WTC11 (cell line): Measurements from ENCODE around the gene NCK1. TPM values are rescaled to one million over a fixed set of nuclear protein-coding genes. Genes with fewer than 3 reads are reported as not detected.

ENCODE experiments used
- ATAC-seq: fragments of 200-7000 bp; cut with Tn5 transposase; 2 replicates; pipeline ENCODE4 v1.10.0; 2021; ENCODE audit warnings: mild to moderate bottlenecking, moderate library complexity
- CTCF ChIA-PET: fragments of 300-600 bp; sonication (Branson Sonifier 250); formaldehyde crosslinking; loops from one replicate; lab custom pipeline; 2021; ENCODE audit warnings: antibody characterized with exemption; lab: Charles Lee
- POLR2A ChIA-PET: fragments of 350-600 bp; sonication (Branson Sonifier 250); formaldehyde crosslinking; loops from one replicate; lab custom pipeline; 2021; ENCODE audit warnings: antibody characterized with exemption; lab: Charles Lee
- DNase-seq: peaks from one replicate; pipeline ENCODE4 v3.0.0; 2021; ENCODE audit warnings: low spot score
- H3K27ac Mint-ChIP-seq: 2 replicates; pipeline ENCODE4 v1.8.0; 2021; ENCODE audit warnings: mixed read lengths
- H3K27me3 Mint-ChIP-seq: 2 replicates; pipeline ENCODE4 v1.8.0; 2021; ENCODE audit warnings: low read depth, mild to moderate bottlenecking, moderate library complexity, mixed read lengths
- H3K36me3 Mint-ChIP-seq: 2 replicates; pipeline ENCODE4 v1.8.0; 2021; ENCODE audit warnings: mixed read lengths
- H3K4me1 Mint-ChIP-seq: 2 replicates; pipeline ENCODE4 v1.8.0; 2022; ENCODE audit warnings: mixed read lengths
- H3K4me3 Mint-ChIP-seq: 2 replicates; pipeline ENCODE4 v1.8.0; 2021; ENCODE audit warnings: mild to moderate bottlenecking, moderate library complexity, mixed read lengths
- H3K9me3 Mint-ChIP-seq: 2 replicates; pipeline ENCODE4 v1.8.0; 2021; ENCODE audit warnings: mixed read lengths
- ELF4 ChIP-seq: sonication (generic); formaldehyde crosslinking; IDR thresholded peaks from 2 replicates; pipeline ENCODE4 v1.8.1; 2022; ENCODE audit warnings: low read depth, mild to moderate bottlenecking, moderate library complexity, missing genetic modification reagents
- GABPB1 ChIP-seq: sonication (generic); formaldehyde crosslinking; IDR thresholded peaks from 2 replicates; pipeline ENCODE4 v1.8.1; 2023; ENCODE audit warnings: mild to moderate bottlenecking, missing genetic modification reagents
- HMGA2 ChIP-seq: fragments of 250-450 bp; sonication (Bioruptor Pico); IDR thresholded peaks from 2 replicates; pipeline ENCODE4 v1.4.0; 2021; ENCODE audit warnings: mild to moderate bottlenecking, moderate library complexity
- JUN ChIP-seq: sonication (generic); formaldehyde crosslinking; IDR thresholded peaks from 2 replicates; pipeline ENCODE4 v1.8.0; 2023; ENCODE audit warnings: mild to moderate bottlenecking, missing genetic modification reagents
- MLX ChIP-seq: sonication (generic); formaldehyde crosslinking; IDR thresholded peaks from 2 replicates; pipeline ENCODE4 v1.8.1; 2023; ENCODE audit warnings: mild to moderate bottlenecking, missing genetic modification reagents, moderate library complexity
- NFATC4 ChIP-seq: fragments of 250-450 bp; sonication (Bioruptor Pico); IDR thresholded peaks from 2 replicates; pipeline ENCODE4 v1.9.0; 2021; ENCODE audit warnings: mild to moderate bottlenecking
- NFE2L1 ChIP-seq: sonication (generic); formaldehyde crosslinking; IDR thresholded peaks from 2 replicates; pipeline ENCODE4 v1.8.1; 2023; ENCODE audit warnings: missing genetic modification reagents
- RELA ChIP-seq: sonication (generic); formaldehyde crosslinking; IDR thresholded peaks from 2 replicates; pipeline ENCODE4 v1.8.1; 2022; ENCODE audit warnings: missing genetic modification reagents, mild to moderate bottlenecking, borderline replicate concordance
- RORB ChIP-seq: fragments of 250-450 bp; sonication (Bioruptor Pico); IDR thresholded peaks from 2 replicates; pipeline ENCODE4 v1.9.0; 2021; ENCODE audit warnings: mild to moderate bottlenecking
- TEAD4 ChIP-seq: sonication (generic); formaldehyde crosslinking; IDR thresholded peaks from 2 replicates; pipeline ENCODE4 v1.8.0; 2022; ENCODE audit warnings: mild to moderate bottlenecking, missing genetic modification reagents
- USF1 ChIP-seq: sonication (generic); formaldehyde crosslinking; IDR thresholded peaks from 2 replicates; pipeline ENCODE4 v1.8.0; 2022; ENCODE audit warnings: mild to moderate bottlenecking, missing genetic modification reagents
- ZNF232 ChIP-seq: sonication (generic); formaldehyde crosslinking; IDR thresholded peaks from 2 replicates; pipeline ENCODE4 v1.8.0; 2022; ENCODE audit warnings: mild to moderate bottlenecking, missing genetic modification reagents
- ZNF263 ChIP-seq: sonication (generic); formaldehyde crosslinking; IDR thresholded peaks from 2 replicates; pipeline ENCODE4 v1.8.1; 2022; ENCODE audit warnings: low read depth, mild to moderate bottlenecking, moderate library complexity, missing genetic modification reagents
- total RNA-seq: library from RNA; stranded (reverse); gene quantifications from 3 replicates; pipeline ENCODE4 v1.2.3, GENCODE V29; 2021
- TF ChIP-seq, protein P1 (sequence below): sonication (generic); formaldehyde crosslinking; conservative IDR thresholded peaks from 2 replicates; pipeline ENCODE4 v1.8.1; 2023; ENCODE audit warnings: mild to moderate bottlenecking, low read depth, missing genetic modification reagents, moderate library complexity
- TF ChIP-seq, protein P2 (sequence below): sonication (generic); formaldehyde crosslinking; conservative IDR thresholded peaks from 2 replicates; pipeline ENCODE4 v1.8.1; 2022; ENCODE audit warnings: mild to moderate bottlenecking, missing genetic modification reagents
- TF ChIP-seq, protein P3 (sequence below): sonication (generic); formaldehyde crosslinking; IDR thresholded peaks from 2 replicates; pipeline ENCODE4 v1.8.0; 2022; ENCODE audit warnings: mild to moderate bottlenecking, missing genetic modification reagents
- TF ChIP-seq, protein P4 (sequence below): sonication (generic); formaldehyde crosslinking; IDR thresholded peaks from 2 replicates; pipeline ENCODE4 v1.8.0; 2023; ENCODE audit warnings: mild to moderate bottlenecking, missing genetic modification reagents
- TF ChIP-seq, protein P5 (sequence below): sonication (generic); formaldehyde crosslinking; IDR thresholded peaks from 2 replicates; pipeline ENCODE4 v1.8.1; 2022; ENCODE audit warnings: mild to moderate bottlenecking, moderate library complexity, missing genetic modification reagents

Gene NCK1
- total RNA-seq, 1 experiment from 2014 or later: 28.9 TPM

DNA sequence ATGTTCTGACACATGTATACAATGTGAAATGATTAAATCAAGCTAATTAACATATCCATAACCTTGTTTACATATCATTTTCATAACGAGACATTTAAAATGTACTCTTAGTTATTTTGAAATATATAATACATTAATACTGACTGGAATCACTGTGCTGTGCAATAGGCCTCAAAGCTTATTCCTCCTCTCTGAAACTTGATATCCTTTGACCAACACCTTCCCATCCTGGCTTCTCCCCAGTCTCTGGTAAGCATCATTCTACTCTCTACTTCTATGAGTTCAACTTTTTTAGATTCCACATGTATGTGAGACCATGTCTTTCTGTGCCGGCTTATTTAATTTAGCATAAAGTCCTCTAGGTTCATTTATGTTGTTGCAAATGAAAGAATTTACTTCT, 48.7 kb downstream of the NCK1 start (continued):
- TF ChIP-seq HMGA2 (CRISPR knock-in tag): no peak
- TF ChIP-seq MLX (CRISPR knock-in tag): no peak
- no peak for TF ChIP-seq NFATC4 (CRISPR knock-in tag)
- no peak for TF ChIP-seq GABPB1
- no peak for TF ChIP-seq TEAD4 (CRISPR knock-in tag)
- TF ChIP-seq, protein P1, sequence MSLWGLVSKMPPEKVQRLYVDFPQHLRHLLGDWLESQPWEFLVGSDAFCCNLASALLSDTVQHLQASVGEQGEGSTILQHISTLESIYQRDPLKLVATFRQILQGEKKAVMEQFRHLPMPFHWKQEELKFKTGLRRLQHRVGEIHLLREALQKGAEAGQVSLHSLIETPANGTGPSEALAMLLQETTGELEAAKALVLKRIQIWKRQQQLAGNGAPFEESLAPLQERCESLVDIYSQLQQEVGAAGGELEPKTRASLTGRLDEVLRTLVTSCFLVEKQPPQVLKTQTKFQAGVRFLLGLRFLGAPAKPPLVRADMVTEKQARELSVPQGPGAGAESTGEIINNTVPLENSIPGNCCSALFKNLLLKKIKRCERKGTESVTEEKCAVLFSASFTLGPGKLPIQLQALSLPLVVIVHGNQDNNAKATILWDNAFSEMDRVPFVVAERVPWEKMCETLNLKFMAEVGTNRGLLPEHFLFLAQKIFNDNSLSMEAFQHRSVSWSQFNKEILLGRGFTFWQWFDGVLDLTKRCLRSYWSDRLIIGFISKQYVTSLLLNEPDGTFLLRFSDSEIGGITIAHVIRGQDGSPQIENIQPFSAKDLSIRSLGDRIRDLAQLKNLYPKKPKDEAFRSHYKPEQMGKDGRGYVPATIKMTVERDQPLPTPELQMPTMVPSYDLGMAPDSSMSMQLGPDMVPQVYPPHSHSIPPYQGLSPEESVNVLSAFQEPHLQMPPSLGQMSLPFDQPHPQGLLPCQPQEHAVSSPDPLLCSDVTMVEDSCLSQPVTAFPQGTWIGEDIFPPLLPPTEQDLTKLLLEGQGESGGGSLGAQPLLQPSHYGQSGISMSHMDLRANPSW (CRISPR knock-in tag): no peak
- TF ChIP-seq NFE2L1 (CRISPR knock-in tag): no peak
- TF ChIP-seq RORB (CRISPR knock-in tag): no peak
- TF ChIP-seq, protein P2, sequence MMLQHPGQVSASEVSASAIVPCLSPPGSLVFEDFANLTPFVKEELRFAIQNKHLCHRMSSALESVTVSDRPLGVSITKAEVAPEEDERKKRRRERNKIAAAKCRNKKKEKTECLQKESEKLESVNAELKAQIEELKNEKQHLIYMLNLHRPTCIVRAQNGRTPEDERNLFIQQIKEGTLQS (CRISPR knock-in tag): no peak
- no peak for TF ChIP-seq USF1 (CRISPR knock-in tag)
- TF ChIP-seq ZNF232: no peak
- TF ChIP-seq RELA (CRISPR knock-in tag): no peak

DNA sequence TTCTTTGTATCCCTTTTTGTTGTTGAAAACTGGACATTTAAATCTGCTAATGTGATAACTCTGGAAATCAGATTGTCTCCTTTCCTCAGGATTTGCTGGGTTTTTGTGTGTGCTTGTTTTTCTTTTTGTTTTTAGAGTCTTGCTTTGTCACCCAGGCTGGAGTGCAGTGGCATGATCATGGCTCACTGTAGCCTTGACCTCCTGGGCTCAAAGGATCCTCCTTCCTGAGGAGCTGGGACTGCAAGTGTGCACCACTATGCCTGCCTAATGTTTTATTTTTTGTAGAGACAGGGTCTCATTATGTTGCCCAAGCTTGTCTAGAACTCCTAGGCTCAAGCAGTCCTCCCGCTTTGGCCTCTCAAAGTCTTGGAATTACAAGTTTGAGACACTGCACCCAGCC, 51.2 kb downstream of the NCK1 start:
- DNase-seq (no peak), ATAC-seq (no peak)
- H3K4me3 Mint-ChIP-seq: no peak overlapping the region
- ChIA-PET CTCF (no interaction called here), POLR2A (no interaction called here)
- H3K36me3 Mint-ChIP-seq: no peaks in the 10 kb centered on the region
- no peak for TF ChIP-seq ZNF263 (CRISPR knock-in tag)
- TF ChIP-seq HMGA2 (CRISPR knock-in tag): no peak
- TF ChIP-seq, protein P3, sequence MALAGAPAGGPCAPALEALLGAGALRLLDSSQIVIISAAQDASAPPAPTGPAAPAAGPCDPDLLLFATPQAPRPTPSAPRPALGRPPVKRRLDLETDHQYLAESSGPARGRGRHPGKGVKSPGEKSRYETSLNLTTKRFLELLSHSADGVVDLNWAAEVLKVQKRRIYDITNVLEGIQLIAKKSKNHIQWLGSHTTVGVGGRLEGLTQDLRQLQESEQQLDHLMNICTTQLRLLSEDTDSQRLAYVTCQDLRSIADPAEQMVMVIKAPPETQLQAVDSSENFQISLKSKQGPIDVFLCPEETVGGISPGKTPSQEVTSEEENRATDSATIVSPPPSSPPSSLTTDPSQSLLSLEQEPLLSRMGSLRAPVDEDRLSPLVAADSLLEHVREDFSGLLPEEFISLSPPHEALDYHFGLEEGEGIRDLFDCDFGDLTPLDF (CRISPR knock-in tag): no peak
- TF ChIP-seq JUN (CRISPR knock-in tag): no peak
- TF ChIP-seq, protein P4, sequence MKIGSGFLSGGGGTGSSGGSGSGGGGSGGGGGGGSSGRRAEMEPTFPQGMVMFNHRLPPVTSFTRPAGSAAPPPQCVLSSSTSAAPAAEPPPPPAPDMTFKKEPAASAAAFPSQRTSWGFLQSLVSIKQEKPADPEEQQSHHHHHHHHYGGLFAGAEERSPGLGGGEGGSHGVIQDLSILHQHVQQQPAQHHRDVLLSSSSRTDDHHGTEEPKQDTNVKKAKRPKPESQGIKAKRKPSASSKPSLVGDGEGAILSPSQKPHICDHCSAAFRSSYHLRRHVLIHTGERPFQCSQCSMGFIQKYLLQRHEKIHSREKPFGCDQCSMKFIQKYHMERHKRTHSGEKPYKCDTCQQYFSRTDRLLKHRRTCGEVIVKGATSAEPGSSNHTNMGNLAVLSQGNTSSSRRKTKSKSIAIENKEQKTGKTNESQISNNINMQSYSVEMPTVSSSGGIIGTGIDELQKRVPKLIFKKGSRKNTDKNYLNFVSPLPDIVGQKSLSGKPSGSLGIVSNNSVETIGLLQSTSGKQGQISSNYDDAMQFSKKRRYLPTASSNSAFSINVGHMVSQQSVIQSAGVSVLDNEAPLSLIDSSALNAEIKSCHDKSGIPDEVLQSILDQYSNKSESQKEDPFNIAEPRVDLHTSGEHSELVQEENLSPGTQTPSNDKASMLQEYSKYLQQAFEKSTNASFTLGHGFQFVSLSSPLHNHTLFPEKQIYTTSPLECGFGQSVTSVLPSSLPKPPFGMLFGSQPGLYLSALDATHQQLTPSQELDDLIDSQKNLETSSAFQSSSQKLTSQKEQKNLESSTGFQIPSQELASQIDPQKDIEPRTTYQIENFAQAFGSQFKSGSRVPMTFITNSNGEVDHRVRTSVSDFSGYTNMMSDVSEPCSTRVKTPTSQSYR (CRISPR knock-in tag): no peak
- no peak for TF ChIP-seq ELF4 (CRISPR knock-in tag)
- TF ChIP-seq, protein P5, sequence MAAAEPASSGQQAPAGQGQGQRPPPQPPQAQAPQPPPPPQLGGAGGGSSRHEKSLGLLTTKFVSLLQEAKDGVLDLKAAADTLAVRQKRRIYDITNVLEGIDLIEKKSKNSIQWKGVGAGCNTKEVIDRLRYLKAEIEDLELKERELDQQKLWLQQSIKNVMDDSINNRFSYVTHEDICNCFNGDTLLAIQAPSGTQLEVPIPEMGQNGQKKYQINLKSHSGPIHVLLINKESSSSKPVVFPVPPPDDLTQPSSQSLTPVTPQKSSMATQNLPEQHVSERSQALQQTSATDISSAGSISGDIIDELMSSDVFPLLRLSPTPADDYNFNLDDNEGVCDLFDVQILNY (CRISPR knock-in tag): no peak
- no peaks in the 10 kb centered on the region for H3K9me3 Mint-ChIP-seq
- no peaks in the 10 kb centered on the region for H3K27me3 Mint-ChIP-seq
- peak overlapping the region; percentile 14 for H3K27ac Mint-ChIP-seq
- peaks cover 82% of the 10 kb centered on the region for H3K4me1 Mint-ChIP-seq
